ENCODE measurements around the gene STPG1.

The STPG1 gene

DNA sequence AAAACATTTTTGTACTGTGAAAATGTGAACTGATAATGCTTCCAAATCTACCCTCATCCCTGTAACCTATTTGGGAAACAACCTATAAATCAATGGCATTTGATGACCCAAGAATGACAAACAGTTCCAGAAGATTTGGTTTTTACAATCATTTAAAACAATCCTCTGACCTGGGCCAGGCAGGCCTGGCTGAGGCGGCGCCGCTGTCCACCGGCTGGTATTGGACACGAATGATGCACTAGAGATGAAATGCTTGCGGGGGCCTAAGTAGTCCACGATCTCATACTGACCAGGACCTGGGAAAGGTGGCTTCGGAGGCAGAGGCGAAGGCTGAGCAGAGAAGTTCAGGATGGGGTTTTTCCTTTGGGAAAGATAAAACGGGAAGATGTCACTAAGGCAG, 52.9 kb downstream of the STPG1 start:
- TF ChIP-seq, protein P1, sequence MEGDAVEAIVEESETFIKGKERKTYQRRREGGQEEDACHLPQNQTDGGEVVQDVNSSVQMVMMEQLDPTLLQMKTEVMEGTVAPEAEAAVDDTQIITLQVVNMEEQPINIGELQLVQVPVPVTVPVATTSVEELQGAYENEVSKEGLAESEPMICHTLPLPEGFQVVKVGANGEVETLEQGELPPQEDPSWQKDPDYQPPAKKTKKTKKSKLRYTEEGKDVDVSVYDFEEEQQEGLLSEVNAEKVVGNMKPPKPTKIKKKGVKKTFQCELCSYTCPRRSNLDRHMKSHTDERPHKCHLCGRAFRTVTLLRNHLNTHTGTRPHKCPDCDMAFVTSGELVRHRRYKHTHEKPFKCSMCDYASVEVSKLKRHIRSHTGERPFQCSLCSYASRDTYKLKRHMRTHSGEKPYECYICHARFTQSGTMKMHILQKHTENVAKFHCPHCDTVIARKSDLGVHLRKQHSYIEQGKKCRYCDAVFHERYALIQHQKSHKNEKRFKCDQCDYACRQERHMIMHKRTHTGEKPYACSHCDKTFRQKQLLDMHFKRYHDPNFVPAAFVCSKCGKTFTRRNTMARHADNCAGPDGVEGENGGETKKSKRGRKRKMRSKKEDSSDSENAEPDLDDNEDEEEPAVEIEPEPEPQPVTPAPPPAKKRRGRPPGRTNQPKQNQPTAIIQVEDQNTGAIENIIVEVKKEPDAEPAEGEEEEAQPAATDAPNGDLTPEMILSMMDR (IDR thresholded peaks at IDR 0.05; ENCODE audit: low read depth, low read length) = no peak
- no peak for DNase-seq (ENCODE audit: extremely low read depth, low read depth)

GRCh38 chr1:24357038-24357437, 56.5 kb downstream of the STPG1 start:
- TF ChIP-seq, protein P1 (IDR thresholded peaks at IDR 0.05; ENCODE audit: low read depth, low read length) = no peak
- DNase-seq (ENCODE audit: extremely low read depth, low read depth) = no peak

DNA sequence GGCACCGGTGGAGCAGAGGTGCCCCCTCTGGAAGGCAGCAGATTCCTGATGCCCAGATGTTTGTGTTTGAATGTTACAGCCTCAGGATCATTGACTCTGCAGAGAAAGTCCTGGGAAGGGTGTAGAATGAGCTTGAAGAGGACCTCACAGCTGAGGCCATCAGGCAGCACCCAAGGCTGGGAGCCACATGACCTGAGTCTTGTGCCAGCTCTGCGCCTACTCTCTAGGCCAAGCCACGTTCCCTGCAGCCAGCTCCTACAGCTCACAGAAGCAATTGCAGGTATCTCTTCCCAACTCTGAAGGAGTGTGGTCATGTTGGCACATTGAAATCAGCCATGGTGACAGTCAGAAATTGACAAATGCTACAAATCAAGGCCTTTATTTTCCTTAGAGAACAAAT, 58.1 kb downstream of the STPG1 start:
- DNase-seq (ENCODE audit: extremely low read depth, low read depth) = no peak
- TF ChIP-seq, protein P1 (IDR thresholded peaks at IDR 0.05; ENCODE audit: low read depth, low read length) = no peak

DNA sequence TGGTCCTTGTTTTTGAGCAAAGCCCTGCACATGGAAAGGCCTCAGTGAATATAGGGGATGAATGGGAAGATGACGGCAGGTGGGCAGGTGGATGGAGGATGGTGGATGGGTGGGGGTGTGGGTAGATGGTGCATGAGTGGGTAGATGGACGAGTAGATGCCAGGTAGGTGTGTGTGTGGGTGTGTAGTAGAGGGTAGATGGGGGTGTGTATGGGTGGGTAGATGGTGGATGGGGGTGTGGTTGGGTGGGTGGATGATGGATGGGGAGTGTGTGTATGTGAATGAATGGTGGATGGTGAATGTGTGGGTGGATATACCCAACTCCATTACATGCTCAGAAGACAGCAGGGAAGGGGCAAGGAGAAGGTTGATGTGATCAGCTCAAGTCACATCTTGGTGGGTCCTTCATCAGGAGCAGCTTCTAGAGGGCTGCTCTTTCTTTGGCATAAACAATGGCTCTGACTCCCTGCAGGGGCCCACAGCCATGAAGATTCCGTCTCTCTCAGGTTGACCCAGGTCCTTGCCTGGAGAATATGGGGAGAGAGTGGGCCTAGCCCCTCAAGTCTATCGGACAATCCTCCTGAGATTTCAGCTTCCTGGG, 60.2 kb downstream of the STPG1 start:
- DNase-seq (ENCODE audit: extremely low read depth, low read depth) = no peak
- TF ChIP-seq, protein P1 (IDR thresholded peaks at IDR 0.05; ENCODE audit: low read depth, low read length) = no peak

DNA sequence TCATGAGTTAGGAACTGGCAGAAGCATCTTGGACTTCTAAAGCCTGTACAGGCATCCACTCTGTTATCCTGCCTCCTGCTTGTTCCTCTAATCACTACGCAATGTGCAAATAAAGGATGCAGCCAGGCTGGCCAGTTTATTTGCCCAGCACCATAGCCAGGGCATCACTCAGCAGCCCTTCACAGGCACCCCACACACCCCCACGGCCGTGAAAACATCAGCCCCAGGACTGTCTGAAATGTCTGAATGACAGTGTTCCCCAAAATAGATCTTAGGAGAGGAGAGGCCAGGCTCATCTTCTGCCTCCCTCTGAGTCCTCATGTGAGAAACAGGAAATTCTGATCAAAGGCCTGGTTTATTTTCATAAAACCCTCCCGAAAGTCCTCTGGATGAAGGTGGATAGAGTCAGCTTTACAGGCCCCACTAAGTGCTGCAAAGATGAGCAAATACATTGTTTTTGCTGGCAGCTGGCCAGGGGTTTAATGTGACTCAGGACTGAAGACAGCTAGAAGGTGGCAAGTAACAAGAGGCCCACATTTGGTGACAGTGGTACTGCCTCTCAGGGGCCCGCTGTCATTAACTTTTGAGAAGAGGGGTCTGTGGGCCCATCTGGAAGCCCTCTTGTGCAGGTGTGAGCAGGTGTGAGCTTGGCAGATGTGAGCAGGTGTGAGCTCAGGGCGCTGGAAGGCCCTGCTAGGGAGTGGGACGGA, 61.5 kb downstream of the STPG1 start:
- no peak for DNase-seq (ENCODE audit: extremely low read depth, low read depth)

DNA sequence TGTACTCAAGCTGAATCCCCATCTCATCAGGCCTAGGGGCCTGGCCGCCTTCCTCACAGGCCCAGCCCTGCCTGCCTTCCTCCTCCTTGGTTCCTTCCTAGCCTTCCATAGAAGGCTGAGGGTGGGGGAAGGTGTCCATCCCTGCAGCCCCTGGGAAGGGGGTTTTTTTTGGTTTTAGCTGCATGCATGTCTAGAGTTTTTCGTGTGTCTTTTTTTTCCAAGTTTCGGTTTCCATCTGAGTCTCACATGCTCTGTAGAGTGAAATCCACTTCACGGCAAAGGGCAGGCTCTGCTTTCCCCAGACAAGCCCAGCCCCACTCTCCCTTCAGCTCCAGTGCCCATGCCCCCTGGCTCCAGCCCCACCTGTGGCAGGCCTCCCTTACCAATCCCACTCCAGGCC, 62.3 kb downstream of the STPG1 start:
- TF ChIP-seq, protein P1 (IDR thresholded peaks at IDR 0.05; ENCODE audit: low read depth, low read length) = no peak

More for the DNA sequence above, 61.5 kb downstream of the STPG1 start:
- TF ChIP-seq, protein P1 (IDR thresholded peaks at IDR 0.05; ENCODE audit: low read depth, low read length) = no peak

GRCh38 chr1:24349891-24350290, 63.7 kb downstream of the STPG1 start:
- TF ChIP-seq, protein P1 (IDR thresholded peaks at IDR 0.05; ENCODE audit: low read depth, low read length) = no peak
- DNase-seq (ENCODE audit: extremely low read depth, low read depth) = no peak

More for the DNA sequence above, 62.3 kb downstream of the STPG1 start:
- no peak for DNase-seq (ENCODE audit: extremely low read depth, low read depth)
